ENCODE data around the gene MILR1.

The MILR1 gene

DNA sequence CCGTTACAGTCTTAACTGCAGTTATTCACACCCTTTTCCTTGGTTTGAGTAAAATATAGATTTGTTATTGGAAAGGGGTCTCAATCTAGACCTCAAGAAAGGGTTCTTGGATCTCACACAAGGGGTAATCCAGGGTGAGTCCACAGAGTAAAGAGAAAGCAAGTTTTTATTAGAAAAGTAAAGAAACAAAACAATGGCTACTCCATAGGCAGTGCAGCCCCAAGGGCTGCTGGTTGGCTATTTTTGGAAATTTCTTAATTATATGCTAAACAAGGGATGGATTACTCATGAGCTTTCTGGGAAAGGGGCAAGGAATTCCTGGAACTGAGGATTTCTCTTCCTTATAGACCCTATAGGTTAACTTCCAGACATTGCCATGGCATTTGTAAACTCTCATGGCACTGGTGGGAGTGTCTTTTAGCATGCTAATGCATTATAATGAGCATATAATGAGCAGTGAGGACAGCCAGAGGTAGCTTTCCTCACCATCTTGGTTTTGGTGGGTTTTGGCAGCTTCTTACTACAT lies 24.5 kb upstream of the MILR1 start:
- peak overlapping the region; percentile 2 for H3K9ac ChIP-seq (ENCODE audit: low read length)
- H2BK15ac ChIP-seq (ENCODE audit: low read depth, poor library complexity, severe bottlenecking), result no peak overlapping the region
- no peak overlapping the region for H2AK5ac ChIP-seq (ENCODE audit: low read length, severe bottlenecking)
- H3K4me1 ChIP-seq (ENCODE audit: control insufficient read depth, insufficient read depth, low read depth, low read length), result peaks cover 3% of the 10 kb centered on the region
- H3K23ac ChIP-seq (ENCODE audit: low read length in 2 of 2), result no peak overlapping the region
- H3K27ac ChIP-seq (ENCODE audit: low read length, poor library complexity, severe bottlenecking), result no peak overlapping the region
- H3K79me1 ChIP-seq (replicated peaks; ENCODE audit: low read length, poor library complexity, severe bottlenecking), result no peaks in the 10 kb centered on the region
- H3K18ac ChIP-seq (ENCODE audit: low read depth in 1 of 2, low read length in 2 of 2), result peak overlapping the region in 1 of 2 experiments; percentile 12
- no peak overlapping the region for H4K91ac ChIP-seq (ENCODE audit: low read length)
- no peak overlapping the region for H3K14ac ChIP-seq (ENCODE audit: low read length in 2 of 2)
- peaks cover 0 to 9% of the 10 kb centered on the region in 2 experiments for H3K27me3 ChIP-seq (ENCODE audit: control insufficient read depth in 1 of 2, insufficient read depth in 1 of 2, low read length in 2 of 2)
- no peak overlapping the region for H2BK5ac ChIP-seq (ENCODE audit: low read depth, low read length, poor library complexity, severe bottlenecking)
- H3K36me3 ChIP-seq (ENCODE audit: control insufficient read depth in 1 of 2, insufficient read depth in 2 of 2, low read depth in 1 of 2, low read length in 2 of 2), result peaks cover 0 to 6% of the 10 kb centered on the region in 2 experiments
- 100% methylated on average over 1 of the region's 1 CpG for WGBS
- H3K9me3 ChIP-seq (ENCODE audit: control insufficient read depth, low read length), result no peaks in the 10 kb centered on the region
- no peak overlapping the region for H2AFZ ChIP-seq (ENCODE audit: low read depth, low read length)
- H3K4me2 ChIP-seq (ENCODE audit: low read length, poor library complexity, severe bottlenecking), result no peak overlapping the region
- H3K4ac ChIP-seq (ENCODE audit: low read depth in 1 of 2, low read length in 2 of 2), result no peak overlapping the region
- H3K4me3 ChIP-seq (ENCODE audit: insufficient read depth in 1 of 2, low read depth in 1 of 2, low read length in 2 of 2), result no peak overlapping the region
- H2BK12ac ChIP-seq (ENCODE audit: low read length in 2 of 2), result no peak overlapping the region
- peak; percentile 19 for DNase-seq
- no peak overlapping the region for H2BK120ac ChIP-seq (ENCODE audit: low read depth, low read length)
- no peak overlapping the region for H4K8ac ChIP-seq (ENCODE audit: low read length)

DNA sequence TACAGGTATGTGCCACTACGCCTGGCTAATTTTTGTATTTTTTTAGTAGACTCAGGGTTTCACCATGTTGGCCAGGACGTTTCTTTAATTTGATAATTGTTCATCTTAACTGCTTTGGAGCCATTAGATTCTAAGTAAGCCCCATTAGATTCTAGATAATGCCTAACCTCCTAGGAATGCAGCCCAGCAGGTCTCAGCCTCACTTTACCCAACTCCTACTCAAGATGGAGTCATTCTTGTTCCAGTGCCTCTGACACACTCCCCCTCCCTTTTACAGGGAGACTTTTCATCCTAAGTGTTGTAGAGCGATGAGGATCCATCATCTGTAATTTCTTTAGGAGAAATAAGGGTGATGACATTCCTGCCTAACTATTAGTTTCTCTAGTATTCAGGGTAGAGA lies 23.7 kb upstream of the MILR1 start:
- Histone ChIP-seq H3K27me3 (ENCODE audit: control insufficient read depth in 1 of 2, insufficient read depth in 1 of 2, low read length in 2 of 2) (peaks cover 0 to 9% of the 10 kb centered on the region in 2 experiments), H2BK5ac (ENCODE audit: low read depth, low read length, poor library complexity, severe bottlenecking) (no peak overlapping the region), H3K27ac (ENCODE audit: low read length, poor library complexity, severe bottlenecking) (no peak overlapping the region), H2BK12ac (ENCODE audit: low read length in 2 of 2) (no peak overlapping the region), H3K23ac (ENCODE audit: low read length in 2 of 2) (no peak overlapping the region), H2AK5ac (ENCODE audit: low read length, severe bottlenecking) (no peak overlapping the region), H3K9me3 (ENCODE audit: control insufficient read depth, low read length) (no peaks in the 10 kb centered on the region), H3K4me3 (ENCODE audit: insufficient read depth in 1 of 2, low read depth in 1 of 2, low read length in 2 of 2) (no peak overlapping the region), H3K14ac (ENCODE audit: low read length in 2 of 2) (no peak overlapping the region), H4K91ac (ENCODE audit: low read length) (no peak overlapping the region), H2BK15ac (ENCODE audit: low read depth, poor library complexity, severe bottlenecking) (no peak overlapping the region), H3K4ac (ENCODE audit: low read depth in 1 of 2, low read length in 2 of 2) (no peak overlapping the region), H2BK120ac (ENCODE audit: low read depth, low read length) (no peak overlapping the region), H3K9ac (ENCODE audit: low read length) (no peak overlapping the region), H3K4me2 (ENCODE audit: low read length, poor library complexity, severe bottlenecking) (no peak overlapping the region), H4K8ac (ENCODE audit: low read length) (no peak overlapping the region), H3K79me1 (replicated peaks; ENCODE audit: low read length, poor library complexity, severe bottlenecking) (no peaks in the 10 kb centered on the region), H3K36me3 (ENCODE audit: control insufficient read depth in 1 of 2, insufficient read depth in 2 of 2, low read depth in 1 of 2, low read length in 2 of 2) (peaks cover 0 to 6% of the 10 kb centered on the region in 2 experiments), H2AFZ (ENCODE audit: low read depth, low read length) (no peak overlapping the region), H3K18ac (ENCODE audit: low read depth in 1 of 2, low read length in 2 of 2) (no peak overlapping the region), H3K4me1 (ENCODE audit: control insufficient read depth, insufficient read depth, low read depth, low read length) (peaks cover 3% of the 10 kb centered on the region)
- 91% methylated on average over 3 of the region's 3 CpGs for WGBS
- DNase-seq, result no peak

DNA sequence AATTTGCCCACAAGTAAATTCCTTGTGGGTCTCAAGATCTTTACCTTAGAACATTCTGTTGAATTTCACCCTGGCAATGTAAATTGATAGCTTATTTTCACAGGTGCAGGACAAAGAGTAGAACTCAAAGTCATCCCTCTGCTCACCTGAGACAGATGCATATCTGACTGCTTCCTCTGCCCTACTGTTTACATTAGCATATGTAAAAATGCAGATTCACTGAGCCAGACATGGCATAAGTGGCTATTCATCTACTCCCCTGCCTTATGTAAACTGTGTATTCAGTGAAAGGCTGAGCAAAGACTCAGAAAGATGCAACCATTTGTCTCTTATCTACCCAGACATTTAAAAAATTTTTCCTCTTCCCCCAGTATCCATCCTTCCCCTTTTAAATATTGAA lies 22.3 kb upstream of the MILR1 start:
- no peak overlapping the region for H3K18ac ChIP-seq (ENCODE audit: low read depth in 1 of 2, low read length in 2 of 2)
- peaks cover 3% of the 10 kb centered on the region for H3K4me1 ChIP-seq (ENCODE audit: control insufficient read depth, insufficient read depth, low read depth, low read length)
- H4K91ac ChIP-seq (ENCODE audit: low read length), result no peak overlapping the region
- no peak overlapping the region for H2BK5ac ChIP-seq (ENCODE audit: low read depth, low read length, poor library complexity, severe bottlenecking)
- no peak overlapping the region for H2BK12ac ChIP-seq (ENCODE audit: low read length in 2 of 2)
- peaks cover 0 to 6% of the 10 kb centered on the region in 2 experiments for H3K36me3 ChIP-seq (ENCODE audit: control insufficient read depth in 1 of 2, insufficient read depth in 2 of 2, low read depth in 1 of 2, low read length in 2 of 2)
- no peak overlapping the region for H2AK5ac ChIP-seq (ENCODE audit: low read length, severe bottlenecking)
- H2AFZ ChIP-seq (ENCODE audit: low read depth, low read length), result no peak overlapping the region
- no peaks in the 10 kb centered on the region for H3K79me1 ChIP-seq (replicated peaks; ENCODE audit: low read length, poor library complexity, severe bottlenecking)
- no peak overlapping the region for H3K4me2 ChIP-seq (ENCODE audit: low read length, poor library complexity, severe bottlenecking)
- no peak overlapping the region for H2BK15ac ChIP-seq (ENCODE audit: low read depth, poor library complexity, severe bottlenecking)
- no peak overlapping the region for H4K8ac ChIP-seq (ENCODE audit: low read length)
- no peak overlapping the region for H3K4me3 ChIP-seq (ENCODE audit: insufficient read depth in 1 of 2, low read depth in 1 of 2, low read length in 2 of 2)
- no peak overlapping the region for H3K4ac ChIP-seq (ENCODE audit: low read depth in 1 of 2, low read length in 2 of 2)
- no peak overlapping the region for H3K14ac ChIP-seq (ENCODE audit: low read length in 2 of 2)
- no peak for DNase-seq
- no peak overlapping the region for H2BK120ac ChIP-seq (ENCODE audit: low read depth, low read length)
- no peak overlapping the region for H3K23ac ChIP-seq (ENCODE audit: low read length in 2 of 2)
- H3K9me3 ChIP-seq (ENCODE audit: control insufficient read depth, low read length), result no peaks in the 10 kb centered on the region
- H3K27me3 ChIP-seq (ENCODE audit: control insufficient read depth in 1 of 2, insufficient read depth in 1 of 2, low read length in 2 of 2), result peaks cover 0 to 9% of the 10 kb centered on the region in 2 experiments
- no peak overlapping the region for H3K9ac ChIP-seq (ENCODE audit: low read length)
- no peak overlapping the region for H3K27ac ChIP-seq (ENCODE audit: low read length, poor library complexity, severe bottlenecking)

DNA sequence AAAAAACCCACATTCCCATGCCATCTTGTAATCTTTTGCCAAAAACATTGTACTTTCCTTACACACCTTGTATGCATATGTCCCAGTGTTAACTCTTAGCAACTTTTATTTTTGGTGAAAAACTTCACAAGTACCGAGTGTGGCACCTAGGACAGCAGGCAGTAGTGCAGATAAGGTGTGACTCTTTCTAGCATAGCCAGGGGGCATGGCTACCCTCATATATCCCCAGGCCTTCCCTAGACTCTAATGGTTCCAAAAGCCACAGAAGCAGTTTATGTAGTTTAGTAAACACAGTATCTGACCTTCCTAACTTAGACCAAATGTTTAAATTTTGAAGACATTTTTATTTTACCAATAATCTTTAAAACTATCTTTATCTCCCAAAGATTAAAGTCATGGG lies 20.5 kb upstream of the MILR1 start:
- Histone ChIP-seq H3K18ac (ENCODE audit: low read depth in 1 of 2, low read length in 2 of 2) (no peak overlapping the region), H3K4ac (ENCODE audit: low read depth in 1 of 2, low read length in 2 of 2) (no peak overlapping the region), H3K27ac (ENCODE audit: low read length, poor library complexity, severe bottlenecking) (no peak overlapping the region), H3K4me1 (ENCODE audit: control insufficient read depth, insufficient read depth, low read depth, low read length) (peaks cover 3% of the 10 kb centered on the region), H3K23ac (ENCODE audit: low read length in 2 of 2) (no peak overlapping the region), H3K14ac (ENCODE audit: low read length in 2 of 2) (no peak overlapping the region), H4K8ac (ENCODE audit: low read length) (no peak overlapping the region), H4K91ac (ENCODE audit: low read length) (no peak overlapping the region), H2BK120ac (ENCODE audit: low read depth, low read length) (no peak overlapping the region), H3K36me3 (ENCODE audit: control insufficient read depth in 1 of 2, insufficient read depth in 2 of 2, low read depth in 1 of 2, low read length in 2 of 2) (peaks cover 0 to 6% of the 10 kb centered on the region in 2 experiments), H2AK5ac (ENCODE audit: low read length, severe bottlenecking) (no peak overlapping the region), H3K27me3 (ENCODE audit: control insufficient read depth in 1 of 2, insufficient read depth in 1 of 2, low read length in 2 of 2) (peaks cover 0 to 9% of the 10 kb centered on the region in 2 experiments), H3K79me1 (replicated peaks; ENCODE audit: low read length, poor library complexity, severe bottlenecking) (no peaks in the 10 kb centered on the region), H2BK15ac (ENCODE audit: low read depth, poor library complexity, severe bottlenecking) (no peak overlapping the region), H2BK12ac (ENCODE audit: low read length in 2 of 2) (no peak overlapping the region), H3K4me3 (ENCODE audit: insufficient read depth in 1 of 2, low read depth in 1 of 2, low read length in 2 of 2) (no peak overlapping the region), H2BK5ac (ENCODE audit: low read depth, low read length, poor library complexity, severe bottlenecking) (no peak overlapping the region), H3K4me2 (ENCODE audit: low read length, poor library complexity, severe bottlenecking) (no peak overlapping the region), H3K9ac (ENCODE audit: low read length) (no peak overlapping the region), H3K9me3 (ENCODE audit: control insufficient read depth, low read length) (no peaks in the 10 kb centered on the region), H2AFZ (ENCODE audit: low read depth, low read length) (no peak overlapping the region)
- DNase-seq, result no peak
- 100% methylated on average over 1 of the region's 1 CpG for WGBS

Measured in mesenchymal stem cell (in vitro differentiated cells and primary cell).